Esophagus squamous epithelium (tissue), 4 donors: ENCODE data around the gene CLCNKB.

Source experiments
- CTCF ChIP-seq, 6 experiments: fragments of 450-650 bp in 4 of 6; fragments of 200-600 bp in 2 of 6; sonication (generic) in 2 of 6; IDR thresholded peaks; one replicate each; pipeline ENCODE4 v1.5.1; 2016 to 2019; ENCODE audit warnings: antibody characterized with exemption in 6 of 6, mild to moderate bottlenecking in 4 of 6, moderate library complexity in 4 of 6
- POLR2A ChIP-seq, 4 donors: fragments of 450-650 bp; IDR thresholded peaks; one replicate each; pipeline ENCODE4 v1.6.1; 2017; ENCODE audit warnings: antibody characterized with exemption in 4 of 4, mild to moderate bottlenecking in 4 of 4, moderate library complexity in 3 of 4

DNA sequence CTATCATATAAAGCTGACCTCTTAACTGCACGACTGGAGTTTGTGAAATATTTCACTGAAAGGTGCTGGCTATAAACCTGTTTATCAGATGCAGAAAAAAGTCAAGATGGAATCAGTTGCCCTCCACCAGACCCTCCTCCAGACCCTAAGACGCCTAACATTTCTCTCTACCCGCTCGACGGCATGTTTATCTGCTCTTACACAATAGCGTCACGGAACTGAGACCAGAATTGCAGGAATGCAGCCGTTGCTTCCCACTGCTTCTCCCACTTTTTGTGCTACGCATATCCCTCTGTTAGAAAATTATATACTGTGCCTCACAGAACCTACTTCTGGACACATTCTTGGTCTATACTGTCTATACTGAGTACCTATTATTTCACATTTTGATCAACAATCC, 58.0 kb downstream of the CLCNKB start:
- no peak for TF ChIP-seq CTCF (IDR thresholded peaks at IDR 0.05)
- no peak for TF ChIP-seq POLR2A (IDR thresholded peaks at IDR 0.05)
